GM19099 (cell line): ENCODE results near the gene GAN.

Source experiments
- POLR2A ChIP-seq: IDR thresholded peaks from 3 replicates; pipeline ENCODE4 v1.6.1; 2011; ENCODE audit warnings: low read depth; ENCODE audit not compliant: insufficient read length; ENCODE audit errors: extremely low read depth

GAN gene

DNA sequence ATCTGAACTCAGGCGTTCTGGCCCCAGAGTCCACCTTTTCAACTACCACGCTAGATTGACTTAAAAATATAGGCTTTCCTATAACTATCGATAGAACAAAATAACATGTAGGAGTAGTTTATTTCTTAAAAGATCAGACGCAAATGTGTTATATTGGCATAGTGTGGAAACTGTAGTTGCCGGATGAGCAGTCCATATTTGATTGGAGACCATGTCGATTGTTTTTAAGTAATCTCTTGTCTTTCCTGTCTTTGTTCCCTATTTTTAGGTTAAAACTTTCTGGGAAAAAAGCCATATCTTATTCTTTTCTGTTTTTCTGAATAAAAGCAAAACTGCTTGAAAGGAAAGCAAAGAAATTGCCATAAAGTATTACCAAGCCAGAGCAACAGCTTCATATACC lies 53.1 kb downstream of the GAN start:
- no peak for TF ChIP-seq POLR2A

- TF ChIP-seq POLR2A = no peak
Measured at GRCh38 chr16:81369888-81370504, 55.2 kb downstream of the GAN start.

- TF ChIP-seq POLR2A = no peak
Measured at GRCh38 chr16:81371106-81371505, 56.3 kb downstream of the GAN start.

GRCh38 chr16:81374550-81374949 lies 59.8 kb downstream of the GAN start:
- TF ChIP-seq POLR2A = no peak

DNA sequence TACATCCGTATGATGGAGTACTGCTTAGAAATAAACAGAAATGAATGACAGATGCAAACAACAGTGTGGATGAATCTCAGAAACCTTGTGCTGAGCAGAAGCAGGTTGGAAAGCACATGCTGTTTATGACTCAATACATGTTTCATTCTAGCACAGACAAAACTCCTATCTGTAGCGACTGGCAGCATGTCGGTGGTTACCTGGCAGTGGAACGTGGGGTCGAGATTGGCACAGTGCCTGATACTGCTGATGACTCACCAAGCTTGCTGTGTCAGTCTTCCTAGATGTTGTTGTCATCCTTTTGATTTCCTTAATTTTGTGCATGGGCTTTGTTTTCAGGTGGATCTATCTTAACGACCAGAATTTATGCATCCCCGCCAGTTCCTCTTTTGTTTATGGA lies 62.1 kb downstream of the GAN start:
- no peak for TF ChIP-seq POLR2A

DNA sequence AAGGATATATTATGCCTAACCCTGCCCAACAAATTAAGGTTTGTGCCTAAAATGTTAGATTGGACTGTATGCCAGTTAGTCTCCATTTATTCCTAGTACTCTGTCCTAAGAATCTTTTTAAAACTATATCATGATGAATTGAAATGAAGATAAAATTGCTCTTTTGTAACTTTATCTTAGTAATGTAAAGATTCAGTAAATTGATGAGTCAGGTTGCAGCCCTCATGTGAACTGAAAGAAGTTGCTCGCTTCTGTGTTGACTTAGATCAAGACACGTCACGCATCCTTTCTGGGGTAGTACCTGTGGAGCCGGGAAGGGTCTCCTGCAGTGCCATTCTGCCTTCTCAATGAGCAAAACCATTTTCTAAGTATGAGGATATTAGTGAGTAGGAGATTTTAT lies 63.3 kb downstream of the GAN start:
- TF ChIP-seq POLR2A = no peak

GRCh38 chr16:81380932-81381331 lies 66.2 kb downstream of the GAN start:
- no peak for TF ChIP-seq POLR2A

DNA sequence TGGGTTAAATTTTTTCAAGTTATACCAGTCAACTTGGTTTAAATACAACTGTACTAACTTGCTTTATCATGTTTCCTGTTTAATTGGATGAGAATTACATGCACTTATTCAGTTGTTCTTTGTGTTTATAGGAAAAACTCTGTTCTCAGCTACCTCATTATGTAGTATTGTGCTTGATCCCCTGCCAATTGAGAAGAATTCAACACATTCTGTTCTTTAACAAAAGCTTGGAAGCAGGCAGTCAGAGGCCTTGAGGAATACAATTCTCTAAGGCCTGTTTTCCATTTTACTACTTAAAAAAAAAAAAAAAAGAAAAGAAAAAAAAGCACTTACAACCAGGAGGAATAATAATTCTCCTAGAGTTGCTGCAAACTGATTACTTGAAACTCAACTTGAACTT lies 69.2 kb downstream of the GAN start:
- TF ChIP-seq POLR2A = no peak

GRCh38 chr16:81385031-81385756 lies 70.4 kb downstream of the GAN start:
- no peak for TF ChIP-seq POLR2A

DNA sequence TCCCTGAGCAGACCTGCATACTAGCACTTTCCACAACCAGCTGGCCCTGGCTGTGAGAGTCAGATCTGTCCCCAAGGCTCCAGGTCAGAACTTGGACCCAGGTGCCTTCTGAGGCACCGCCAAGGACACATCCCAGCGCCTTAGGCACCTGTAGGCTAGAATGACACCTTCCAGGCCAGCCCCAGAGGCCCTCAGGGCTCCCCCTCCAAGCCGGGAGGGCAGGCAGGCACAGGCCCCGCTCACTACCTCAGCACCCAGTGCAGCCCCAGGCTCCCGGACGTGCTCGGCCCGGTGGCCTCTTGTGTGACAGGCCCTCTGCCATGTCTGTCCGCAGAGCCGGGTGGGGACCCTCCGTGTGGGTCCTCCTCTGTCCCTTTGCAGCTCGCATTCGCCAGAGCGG lies 73.6 kb downstream of the GAN start:
- no peak for TF ChIP-seq POLR2A

DNA sequence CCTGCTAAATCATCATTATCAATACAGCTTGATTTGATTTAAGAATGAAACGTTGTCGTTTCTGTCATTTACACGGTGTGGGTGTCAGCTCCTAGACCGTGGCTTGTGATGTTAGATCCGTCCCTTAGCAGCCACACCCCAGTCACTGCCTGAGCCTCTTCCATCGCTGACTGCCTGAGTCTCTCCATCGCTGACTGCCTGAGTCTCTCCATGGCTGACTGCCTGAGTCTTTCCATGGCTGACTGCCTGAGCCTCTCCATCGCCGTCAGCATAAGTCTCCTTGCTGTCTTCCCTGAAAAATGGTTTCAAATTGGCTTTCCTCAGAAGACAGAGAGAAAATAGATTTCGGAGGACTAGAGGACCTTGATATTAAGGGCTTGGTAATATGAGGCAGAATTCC lies 76.1 kb downstream of the GAN start:
- TF ChIP-seq POLR2A = no peak

DNA sequence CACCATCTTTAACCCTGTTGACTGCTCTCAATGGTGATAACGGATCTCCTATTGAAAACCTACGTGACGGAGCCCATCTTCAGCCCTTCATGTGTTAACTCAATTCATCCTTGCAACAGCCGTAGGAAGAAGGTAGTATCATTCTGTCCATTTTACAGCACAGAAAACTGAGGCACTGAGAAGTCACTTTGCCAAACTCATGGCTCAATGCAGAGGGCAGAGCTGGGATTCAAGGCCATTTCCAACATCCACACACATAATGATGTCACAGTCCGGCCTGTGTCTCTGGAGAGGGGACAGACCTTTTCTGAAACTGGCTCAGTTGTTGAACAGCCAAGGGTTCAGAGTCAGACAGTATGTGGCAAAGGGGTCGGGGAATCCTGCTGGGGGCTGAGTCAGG lies 77.2 kb downstream of the GAN start:
- TF ChIP-seq POLR2A = no peak

GRCh38 chr16:81394416-81394815 lies 79.7 kb downstream of the GAN start:
- no peak for TF ChIP-seq POLR2A

- TF ChIP-seq POLR2A = no peak
Measured at GRCh38 chr16:81394966-81395655, 80.3 kb downstream of the GAN start.

DNA sequence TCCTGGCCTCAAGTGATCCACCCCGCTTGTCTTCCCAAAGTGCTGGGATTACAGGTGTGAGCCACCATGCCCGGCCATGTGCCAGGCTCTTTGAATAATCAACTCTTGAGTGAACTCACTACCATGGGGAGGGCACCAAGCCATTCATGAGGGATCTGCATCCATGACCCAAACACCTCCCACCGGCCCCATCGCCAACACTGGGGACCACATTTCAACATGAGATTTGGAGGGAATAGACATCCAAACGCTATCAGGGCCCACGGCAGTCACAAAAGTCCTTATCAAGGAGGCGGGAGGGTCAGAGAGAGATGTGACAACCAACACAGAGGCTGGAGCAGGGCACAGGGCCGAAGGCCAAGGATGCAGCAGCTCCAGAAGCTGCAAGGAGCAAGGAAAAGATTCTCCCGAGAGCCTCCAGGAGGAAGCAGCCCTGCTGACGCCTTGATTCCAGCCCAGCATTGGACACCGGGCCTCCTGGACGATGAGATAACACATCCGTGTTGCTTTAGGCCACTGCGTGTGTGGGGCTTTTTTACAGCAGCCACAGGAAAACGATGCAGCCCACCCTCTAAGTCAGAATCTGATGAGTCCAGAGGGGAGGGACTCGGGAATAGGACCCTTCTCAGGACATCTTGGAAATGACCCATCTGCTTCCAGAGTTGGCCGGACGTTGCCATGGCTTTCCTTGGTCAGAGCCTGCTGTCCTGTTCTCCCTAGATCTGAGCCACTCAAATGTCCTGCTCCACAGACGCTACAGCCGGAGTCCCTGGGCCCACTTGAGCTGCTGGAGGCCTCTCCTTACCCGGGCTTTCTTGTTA lies 82.5 kb downstream of the GAN start:
- no peak for TF ChIP-seq POLR2A

DNA sequence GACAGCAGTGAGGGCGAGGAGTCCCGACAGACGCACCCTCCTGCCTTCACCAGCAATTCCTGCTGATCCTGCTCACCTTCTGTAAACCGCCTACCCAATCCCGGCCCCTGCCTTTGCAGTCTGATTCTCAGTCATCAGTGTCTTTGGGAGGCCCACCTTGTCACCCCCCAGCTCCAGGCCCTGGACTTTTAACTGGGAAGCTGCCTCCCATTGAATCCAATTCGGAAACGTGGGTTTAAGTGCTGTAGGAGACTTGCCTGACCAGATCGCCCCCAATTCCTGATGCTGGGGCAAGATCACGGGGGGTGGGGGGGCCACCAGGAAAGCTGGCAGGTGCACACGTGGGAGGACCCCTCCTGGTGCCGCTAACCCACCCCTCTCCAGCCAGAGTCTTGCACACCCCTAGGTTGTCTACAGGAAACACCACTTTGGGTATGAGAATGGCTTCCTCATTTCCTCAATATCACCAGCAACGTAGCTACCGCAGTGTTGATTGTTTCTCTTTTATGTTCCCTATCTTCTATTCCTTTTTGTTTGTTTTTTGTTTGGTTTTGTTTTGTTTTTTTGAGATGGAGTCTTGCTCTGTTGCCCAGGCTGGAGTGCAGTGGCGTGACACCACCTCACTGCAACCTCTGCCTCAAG lies 83.2 kb downstream of the GAN start:
- TF ChIP-seq POLR2A = no peak

GRCh38 chr16:81399909-81400308 lies 85.1 kb downstream of the GAN start:
- no peak for TF ChIP-seq POLR2A
